ENCODE data around the gene PTPRN2. TPM values are rescaled to one million over a fixed set of nuclear protein-coding genes. Genes with fewer than 3 reads are reported as not detected.

Gene PTPRN2
- polyA plus RNA-seq, 1 of the 3 experiments (the other 2 are of a cell fraction) = 4.0 TPM

DNA sequence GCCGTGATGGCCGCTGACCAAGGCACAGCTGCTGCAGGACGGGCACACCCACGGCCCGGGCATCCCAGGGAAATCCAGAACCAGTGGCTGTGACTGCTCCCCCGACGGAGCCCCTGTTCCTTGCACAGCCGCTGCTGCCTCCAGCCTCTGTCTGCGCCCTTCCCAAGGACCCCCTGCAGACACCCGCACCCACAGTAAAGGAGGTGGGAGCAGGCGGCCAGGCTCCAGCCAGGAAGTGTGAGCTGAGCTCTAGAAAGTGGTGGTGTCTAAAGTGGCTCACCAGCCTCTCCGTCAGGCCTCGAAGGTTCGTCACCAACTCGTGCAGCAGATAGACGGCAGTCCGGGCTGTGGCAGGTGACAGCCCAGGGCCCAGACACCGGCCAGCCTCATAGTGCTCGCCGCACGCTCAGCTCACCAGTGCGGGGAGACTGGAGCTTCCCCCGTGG is 944.1 kb downstream of the PTPRN2 start:
- Histone ChIP-seq H3K27me3 (ENCODE audit: insufficient read depth) (no peaks in the 10 kb centered on the region), H3K36me3 (replicated peaks in 1 of 2; ENCODE audit: control insufficient read depth in 1 of 2, insufficient read depth in 2 of 2, low read length in 1 of 2) (no peaks in the 10 kb centered on the region), H3K4me3 (ENCODE audit: low read depth in 2 of 2, low read length in 1 of 2) (no peak overlapping the region), H2AFZ (ENCODE audit: low read depth) (no peak overlapping the region), H3K9me2 (no peaks in the 10 kb centered on the region), H3K27ac (ENCODE audit: low read depth in 2 of 2, low read length in 1 of 2) (no peak overlapping the region), H4K20me1 (ENCODE audit: insufficient read depth) (no peaks in the 10 kb centered on the region), H3K4me2 (no peak overlapping the region), H3K79me2 (ENCODE audit: insufficient read depth) (no peaks in the 10 kb centered on the region), H3K4me1 (ENCODE audit: control insufficient read depth in 1 of 2, insufficient read depth in 2 of 2, low read depth in 1 of 2, low read length in 1 of 2) (no peaks in the 10 kb centered on the region), H3K9ac (no peak overlapping the region), H3F3A (replicated peaks; ENCODE audit: insufficient read depth) (no peaks in the 10 kb centered on the region), H3K9me3 (peaks cover 10% of the 10 kb centered on the region)
- ChIA-PET POLR2A (no interaction called here), CTCF (no interaction called here)
- 78% methylated on average over 17 of the region's 23 CpGs for WGBS (ENCODE audit: low lambda C conversion rate)
- DNase-seq = no peak
- TF ChIP-seq, protein P1, sequence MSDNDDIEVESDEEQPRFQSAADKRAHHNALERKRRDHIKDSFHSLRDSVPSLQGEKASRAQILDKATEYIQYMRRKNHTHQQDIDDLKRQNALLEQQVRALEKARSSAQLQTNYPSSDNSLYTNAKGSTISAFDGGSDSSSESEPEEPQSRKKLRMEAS (IDR thresholded peaks at IDR 0.05; ENCODE audit: low read depth) = no peak
- TF ChIP-seq EP300 (IDR thresholded peaks at IDR 0.05; ENCODE audit: borderline replicate concordance in 1 of 2, low read depth in 1 of 2, low read length in 1 of 2) (no peak), NRF1 (IDR thresholded peaks at IDR 0.05; ENCODE audit: low read depth, low read length) (no peak), TEAD4 (IDR thresholded peaks at IDR 0.05; ENCODE audit: borderline replicate concordance, insufficient read depth) (no peak), POLR2AphosphoS5 (IDR thresholded peaks at IDR 0.05; ENCODE audit: low read depth, low read length) (no peak), RAD21 (IDR thresholded peaks at IDR 0.05; ENCODE audit: low read length) (no peak), SMC3 (IDR thresholded peaks at IDR 0.05; ENCODE audit: low read depth, low read length) (no peak), FOXM1 (IDR thresholded peaks at IDR 0.05; ENCODE audit: low read depth) (no peak), RXRA (IDR thresholded peaks at IDR 0.05; ENCODE audit: borderline replicate concordance, low read depth) (no peak), TAF1 (IDR thresholded peaks at IDR 0.05; ENCODE audit: borderline replicate concordance, low read depth, low read length) (no peak), GATA2 (CRISPR knock-in tag; IDR thresholded peaks at IDR 0.05) (no peak)
- TF ChIP-seq, protein P2, sequence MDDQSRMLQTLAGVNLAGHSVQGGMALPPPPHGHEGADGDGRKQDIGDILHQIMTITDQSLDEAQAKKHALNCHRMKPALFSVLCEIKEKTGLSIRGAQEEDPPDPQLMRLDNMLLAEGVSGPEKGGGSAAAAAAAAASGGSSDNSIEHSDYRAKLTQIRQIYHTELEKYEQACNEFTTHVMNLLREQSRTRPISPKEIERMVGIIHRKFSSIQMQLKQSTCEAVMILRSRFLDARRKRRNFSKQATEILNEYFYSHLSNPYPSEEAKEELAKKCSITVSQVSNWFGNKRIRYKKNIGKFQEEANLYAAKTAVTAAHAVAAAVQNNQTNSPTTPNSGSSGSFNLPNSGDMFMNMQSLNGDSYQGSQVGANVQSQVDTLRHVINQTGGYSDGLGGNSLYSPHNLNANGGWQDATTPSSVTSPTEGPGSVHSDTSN (IDR thresholded peaks at IDR 0.05) = no peak
- TF ChIP-seq, protein P3, sequence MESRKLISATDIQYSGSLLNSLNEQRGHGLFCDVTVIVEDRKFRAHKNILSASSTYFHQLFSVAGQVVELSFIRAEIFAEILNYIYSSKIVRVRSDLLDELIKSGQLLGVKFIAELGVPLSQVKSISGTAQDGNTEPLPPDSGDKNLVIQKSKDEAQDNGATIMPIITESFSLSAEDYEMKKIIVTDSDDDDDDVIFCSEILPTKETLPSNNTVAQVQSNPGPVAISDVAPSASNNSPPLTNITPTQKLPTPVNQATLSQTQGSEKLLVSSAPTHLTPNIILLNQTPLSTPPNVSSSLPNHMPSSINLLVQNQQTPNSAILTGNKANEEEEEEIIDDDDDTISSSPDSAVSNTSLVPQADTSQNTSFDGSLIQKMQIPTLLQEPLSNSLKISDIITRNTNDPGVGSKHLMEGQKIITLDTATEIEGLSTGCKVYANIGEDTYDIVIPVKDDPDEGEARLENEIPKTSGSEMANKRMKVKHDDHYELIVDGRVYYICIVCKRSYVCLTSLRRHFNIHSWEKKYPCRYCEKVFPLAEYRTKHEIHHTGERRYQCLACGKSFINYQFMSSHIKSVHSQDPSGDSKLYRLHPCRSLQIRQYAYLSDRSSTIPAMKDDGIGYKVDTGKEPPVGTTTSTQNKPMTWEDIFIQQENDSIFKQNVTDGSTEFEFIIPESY (IDR thresholded peaks at IDR 0.05; ENCODE audit: borderline replicate concordance, low read depth) = no peak
- TF ChIP-seq, protein P4, sequence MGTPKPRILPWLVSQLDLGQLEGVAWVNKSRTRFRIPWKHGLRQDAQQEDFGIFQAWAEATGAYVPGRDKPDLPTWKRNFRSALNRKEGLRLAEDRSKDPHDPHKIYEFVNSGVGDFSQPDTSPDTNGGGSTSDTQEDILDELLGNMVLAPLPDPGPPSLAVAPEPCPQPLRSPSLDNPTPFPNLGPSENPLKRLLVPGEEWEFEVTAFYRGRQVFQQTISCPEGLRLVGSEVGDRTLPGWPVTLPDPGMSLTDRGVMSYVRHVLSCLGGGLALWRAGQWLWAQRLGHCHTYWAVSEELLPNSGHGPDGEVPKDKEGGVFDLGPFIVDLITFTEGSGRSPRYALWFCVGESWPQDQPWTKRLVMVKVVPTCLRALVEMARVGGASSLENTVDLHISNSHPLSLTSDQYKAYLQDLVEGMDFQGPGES (IDR thresholded peaks at IDR 0.05; ENCODE audit: low read depth, low read length) = no peak

DNA sequence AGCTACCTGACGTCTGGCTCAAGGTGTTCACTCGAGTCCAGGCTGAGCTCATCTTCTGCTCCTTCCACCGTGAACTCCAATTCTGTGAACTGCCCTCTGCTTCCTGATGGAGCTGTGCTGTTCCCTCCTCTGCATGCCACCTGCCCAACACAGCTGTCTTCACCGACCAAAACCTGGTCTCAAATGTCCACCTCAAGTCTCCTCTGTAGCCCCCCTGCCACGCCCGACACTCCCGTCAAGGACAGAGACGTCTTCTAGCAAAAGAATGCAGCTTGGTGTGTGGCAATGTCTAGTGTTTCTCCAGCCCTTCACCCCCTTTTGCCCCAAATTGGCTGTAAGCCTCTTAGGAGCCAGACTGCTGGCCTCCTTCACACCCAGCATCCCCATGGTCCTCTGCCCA is 945.8 kb downstream of the PTPRN2 start:
- Histone ChIP-seq H3K4me3 (ENCODE audit: low read depth in 2 of 2, low read length in 1 of 2) (no peak overlapping the region), H3K36me3 (replicated peaks in 1 of 2; ENCODE audit: control insufficient read depth in 1 of 2, insufficient read depth in 2 of 2, low read length in 1 of 2) (no peaks in the 10 kb centered on the region), H2AFZ (ENCODE audit: low read depth) (no peak overlapping the region), H3K9me3 (peaks cover 10% of the 10 kb centered on the region), H3K9ac (no peak overlapping the region), H3K9me2 (no peaks in the 10 kb centered on the region), H3K27me3 (ENCODE audit: insufficient read depth) (no peaks in the 10 kb centered on the region), H3K4me1 (ENCODE audit: control insufficient read depth in 1 of 2, insufficient read depth in 2 of 2, low read depth in 1 of 2, low read length in 1 of 2) (no peaks in the 10 kb centered on the region; a peak in 1 of 4 replicates), H3F3A (replicated peaks; ENCODE audit: insufficient read depth) (no peaks in the 10 kb centered on the region), H3K4me2 (no peak overlapping the region), H4K20me1 (ENCODE audit: insufficient read depth) (no peaks in the 10 kb centered on the region), H3K27ac (ENCODE audit: low read depth in 2 of 2, low read length in 1 of 2) (no peak overlapping the region), H3K79me2 (ENCODE audit: insufficient read depth) (no peaks in the 10 kb centered on the region)
- WGBS (ENCODE audit: low lambda C conversion rate) = 84% methylated on average over 8 of the region's 8 CpGs
- ChIA-PET POLR2A (no interaction called here), CTCF (no interaction called here)
- no peak for DNase-seq
- no peak for TF ChIP-seq RXRA (IDR thresholded peaks at IDR 0.05; ENCODE audit: borderline replicate concordance, low read depth)
- TF ChIP-seq, protein P3 (IDR thresholded peaks at IDR 0.05; ENCODE audit: borderline replicate concordance, low read depth) = no peak
- TF ChIP-seq NRF1 (IDR thresholded peaks at IDR 0.05; ENCODE audit: low read depth, low read length) = no peak
- no peak for TF ChIP-seq RAD21 (IDR thresholded peaks at IDR 0.05; ENCODE audit: low read length)
- no peak for TF ChIP-seq SMC3 (IDR thresholded peaks at IDR 0.05; ENCODE audit: low read depth, low read length)
- TF ChIP-seq, protein P4 (IDR thresholded peaks at IDR 0.05; ENCODE audit: low read depth, low read length) = no peak
- no peak for TF ChIP-seq NFIC (IDR thresholded peaks at IDR 0.05; ENCODE audit: borderline replicate concordance)
- TF ChIP-seq EZH2phosphoT487 (IDR thresholded peaks at IDR 0.05; ENCODE audit: borderline replicate concordance, low read depth) = no peak
- TF ChIP-seq, protein P5, sequence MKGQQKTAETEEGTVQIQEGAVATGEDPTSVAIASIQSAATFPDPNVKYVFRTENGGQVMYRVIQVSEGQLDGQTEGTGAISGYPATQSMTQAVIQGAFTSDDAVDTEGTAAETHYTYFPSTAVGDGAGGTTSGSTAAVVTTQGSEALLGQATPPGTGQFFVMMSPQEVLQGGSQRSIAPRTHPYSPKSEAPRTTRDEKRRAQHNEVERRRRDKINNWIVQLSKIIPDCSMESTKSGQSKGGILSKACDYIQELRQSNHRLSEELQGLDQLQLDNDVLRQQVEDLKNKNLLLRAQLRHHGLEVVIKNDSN (IDR thresholded peaks at IDR 0.05; ENCODE audit: borderline replicate concordance, low read depth) = no peak
